GM12874 (cell line): ENCODE data around the gene CDIP1.
A peak's percentile ranks its signal among the peaks of the same experiment; 100 is the strongest.

Experiments used
- TF ChIP-seq, protein P1 (sequence below): IDR thresholded peaks from 2 replicates; pipeline ENCODE4 v1.5.1; 2011; ENCODE audit warnings: low read depth, mild to moderate bottlenecking, control low read depth, low read length, moderate library complexity; ENCODE audit not compliant: insufficient read depth

CDIP1 gene

DNA sequence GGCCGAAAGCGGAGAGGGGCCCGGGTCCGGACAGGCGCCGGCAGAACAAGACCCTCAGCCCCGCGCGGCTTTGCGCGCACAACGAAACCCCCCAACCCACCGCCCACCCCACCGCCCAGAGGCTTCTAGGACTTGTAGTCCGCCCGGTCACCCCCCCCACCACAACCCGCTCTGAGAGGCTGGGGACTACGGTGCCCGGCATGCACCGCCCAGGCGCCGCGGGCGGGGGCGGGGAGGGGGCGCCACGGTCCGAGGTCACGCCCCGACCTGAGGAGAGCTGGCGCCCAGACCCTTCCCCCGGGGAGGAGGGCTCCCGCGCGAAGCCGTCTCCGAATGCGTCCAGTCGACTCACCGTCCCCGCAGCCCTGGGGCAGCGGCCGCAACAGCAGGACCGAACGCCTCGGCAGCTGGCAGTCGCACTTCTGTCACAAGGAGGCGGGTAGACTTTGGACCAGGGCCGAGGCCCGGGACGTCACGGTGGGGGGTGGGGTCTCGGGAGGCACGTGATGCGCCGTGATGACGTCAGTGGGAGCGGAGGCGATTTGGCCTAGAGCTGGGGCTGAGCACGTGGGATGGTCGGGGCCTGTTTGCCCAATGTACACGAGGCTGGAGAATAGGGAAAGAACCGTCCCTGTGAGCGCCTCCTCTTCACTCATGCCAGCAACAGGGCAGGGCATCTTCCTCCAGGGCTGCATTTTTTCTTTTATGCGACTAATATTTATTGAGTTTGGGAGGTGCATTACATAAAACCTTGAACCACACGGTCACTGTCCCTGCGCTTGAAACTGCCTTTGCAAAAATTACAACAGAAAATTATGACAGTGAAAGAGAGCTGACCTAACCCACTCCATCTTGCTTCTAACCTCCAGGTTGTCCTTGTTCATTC lies at the start of gene CDIP1:
Gene CDIP1, minus strand, starts transcription at position 424 of the 886 bp plus-strand sequence. CDS start 24,643 bp downstream, outside the sequence.
- TF ChIP-seq, protein P1, sequence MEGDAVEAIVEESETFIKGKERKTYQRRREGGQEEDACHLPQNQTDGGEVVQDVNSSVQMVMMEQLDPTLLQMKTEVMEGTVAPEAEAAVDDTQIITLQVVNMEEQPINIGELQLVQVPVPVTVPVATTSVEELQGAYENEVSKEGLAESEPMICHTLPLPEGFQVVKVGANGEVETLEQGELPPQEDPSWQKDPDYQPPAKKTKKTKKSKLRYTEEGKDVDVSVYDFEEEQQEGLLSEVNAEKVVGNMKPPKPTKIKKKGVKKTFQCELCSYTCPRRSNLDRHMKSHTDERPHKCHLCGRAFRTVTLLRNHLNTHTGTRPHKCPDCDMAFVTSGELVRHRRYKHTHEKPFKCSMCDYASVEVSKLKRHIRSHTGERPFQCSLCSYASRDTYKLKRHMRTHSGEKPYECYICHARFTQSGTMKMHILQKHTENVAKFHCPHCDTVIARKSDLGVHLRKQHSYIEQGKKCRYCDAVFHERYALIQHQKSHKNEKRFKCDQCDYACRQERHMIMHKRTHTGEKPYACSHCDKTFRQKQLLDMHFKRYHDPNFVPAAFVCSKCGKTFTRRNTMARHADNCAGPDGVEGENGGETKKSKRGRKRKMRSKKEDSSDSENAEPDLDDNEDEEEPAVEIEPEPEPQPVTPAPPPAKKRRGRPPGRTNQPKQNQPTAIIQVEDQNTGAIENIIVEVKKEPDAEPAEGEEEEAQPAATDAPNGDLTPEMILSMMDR: no peak

DNA sequence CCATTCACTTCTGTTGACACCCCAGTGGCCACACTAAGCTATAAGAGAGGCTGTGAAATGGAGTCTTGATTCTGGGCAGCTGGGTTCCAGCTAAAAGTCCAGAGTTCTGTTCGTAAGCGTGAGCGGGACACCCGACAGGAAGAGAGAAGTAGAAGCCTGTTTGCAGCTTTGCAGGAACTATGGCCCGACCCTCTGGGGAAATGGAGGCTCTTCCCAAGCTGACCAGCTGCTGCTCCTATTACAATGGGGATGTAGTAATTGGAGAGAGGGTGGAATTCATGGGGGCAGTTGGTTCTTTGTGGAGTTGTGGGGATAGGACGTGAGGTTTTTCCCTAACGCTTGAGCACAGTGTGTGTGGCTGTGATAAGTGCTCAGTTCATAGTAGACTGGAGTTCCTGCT lies 47.7 kb upstream of the CDIP1 start:
- TF ChIP-seq, protein P1: no peak

DNA sequence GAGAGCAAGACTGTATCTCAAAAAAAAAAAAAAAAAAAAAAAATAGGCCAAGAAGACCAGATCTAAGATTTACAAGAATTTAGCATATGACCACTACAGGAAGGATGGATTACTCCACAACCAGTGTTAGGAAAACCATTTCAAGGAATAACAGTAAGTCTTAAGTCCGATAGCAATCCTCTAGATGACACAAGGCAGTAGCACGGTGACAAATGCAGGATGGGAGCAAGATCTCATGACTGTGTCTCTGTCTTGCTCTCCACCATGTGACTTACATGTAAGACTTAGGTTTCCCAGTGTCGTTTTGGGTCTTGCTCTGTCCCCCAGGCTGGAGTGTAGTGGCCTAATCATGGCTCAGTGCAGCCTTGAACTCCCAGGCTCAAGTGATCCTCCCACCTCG lies 45.3 kb upstream of the CDIP1 start:
- TF ChIP-seq, protein P1: no peak

DNA sequence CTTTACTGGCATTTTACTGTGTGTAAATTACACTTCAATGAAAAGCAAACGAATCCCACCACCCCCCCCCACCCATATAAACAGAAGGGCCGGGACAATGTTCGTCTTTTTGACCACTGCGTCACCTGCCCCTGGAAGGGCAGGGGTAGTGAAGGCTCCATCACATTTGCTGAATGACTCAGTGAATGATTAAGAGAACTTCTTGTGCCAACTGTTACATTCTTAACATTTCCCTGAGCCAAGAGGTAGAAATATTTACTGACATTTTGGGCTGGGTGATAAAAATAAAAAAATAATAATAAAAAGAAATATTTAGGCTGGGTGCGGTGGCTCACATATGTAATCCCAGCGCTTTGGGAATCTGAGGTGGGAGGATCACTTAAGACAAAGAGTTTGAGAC lies 41.7 kb upstream of the CDIP1 start:
- TF ChIP-seq, protein P1: no peak

DNA sequence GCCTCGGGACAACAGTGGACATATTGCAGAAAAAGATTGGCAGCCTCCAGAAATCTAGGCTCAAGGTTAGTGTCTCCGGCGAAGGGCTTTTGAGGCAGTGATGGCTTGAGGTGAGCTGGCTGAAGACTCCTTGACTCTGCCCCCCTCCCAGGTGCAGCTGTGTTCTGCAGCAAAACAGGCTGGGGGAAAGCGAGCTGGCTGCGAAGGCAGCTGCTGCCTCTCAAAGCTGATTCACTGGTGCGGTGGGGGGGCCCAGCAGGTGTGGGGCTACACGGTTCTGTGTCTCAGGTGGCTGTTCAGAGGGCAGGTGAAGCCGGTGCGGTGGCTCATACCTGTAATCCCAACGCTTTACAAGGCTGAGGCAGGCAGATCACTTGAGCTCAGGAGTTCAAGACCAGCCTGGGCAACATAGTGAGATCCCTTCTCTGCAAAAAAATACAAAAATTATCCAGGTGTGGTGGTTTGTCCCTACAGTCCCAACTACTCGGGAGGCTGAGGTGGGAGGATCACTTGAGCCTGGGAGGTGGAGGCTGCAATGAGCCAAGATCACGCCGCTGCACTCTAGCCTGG lies 40.5 kb upstream of the CDIP1 start:
- TF ChIP-seq, protein P1: no peak

DNA sequence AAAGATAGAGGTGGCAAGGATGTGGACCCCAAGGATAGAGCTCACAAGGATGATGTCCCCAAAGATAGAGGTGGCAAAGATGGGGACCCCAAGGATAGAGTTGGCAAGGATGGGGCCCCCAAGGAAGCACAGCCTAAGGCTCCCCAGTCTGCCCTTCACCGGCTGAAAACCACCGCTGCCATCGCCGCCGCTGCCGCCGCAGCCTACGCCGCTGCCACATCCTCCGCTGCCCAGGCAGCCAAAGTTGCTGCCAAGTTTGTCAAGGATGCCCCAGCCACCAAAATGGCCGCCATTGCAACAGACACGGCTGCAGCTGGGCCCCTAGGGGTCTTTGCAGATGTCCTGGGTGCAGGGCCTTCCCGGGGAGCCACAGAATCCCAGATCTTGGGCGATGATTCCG lies 37.4 kb upstream of the CDIP1 start:
- TF ChIP-seq, protein P1: no peak

DNA sequence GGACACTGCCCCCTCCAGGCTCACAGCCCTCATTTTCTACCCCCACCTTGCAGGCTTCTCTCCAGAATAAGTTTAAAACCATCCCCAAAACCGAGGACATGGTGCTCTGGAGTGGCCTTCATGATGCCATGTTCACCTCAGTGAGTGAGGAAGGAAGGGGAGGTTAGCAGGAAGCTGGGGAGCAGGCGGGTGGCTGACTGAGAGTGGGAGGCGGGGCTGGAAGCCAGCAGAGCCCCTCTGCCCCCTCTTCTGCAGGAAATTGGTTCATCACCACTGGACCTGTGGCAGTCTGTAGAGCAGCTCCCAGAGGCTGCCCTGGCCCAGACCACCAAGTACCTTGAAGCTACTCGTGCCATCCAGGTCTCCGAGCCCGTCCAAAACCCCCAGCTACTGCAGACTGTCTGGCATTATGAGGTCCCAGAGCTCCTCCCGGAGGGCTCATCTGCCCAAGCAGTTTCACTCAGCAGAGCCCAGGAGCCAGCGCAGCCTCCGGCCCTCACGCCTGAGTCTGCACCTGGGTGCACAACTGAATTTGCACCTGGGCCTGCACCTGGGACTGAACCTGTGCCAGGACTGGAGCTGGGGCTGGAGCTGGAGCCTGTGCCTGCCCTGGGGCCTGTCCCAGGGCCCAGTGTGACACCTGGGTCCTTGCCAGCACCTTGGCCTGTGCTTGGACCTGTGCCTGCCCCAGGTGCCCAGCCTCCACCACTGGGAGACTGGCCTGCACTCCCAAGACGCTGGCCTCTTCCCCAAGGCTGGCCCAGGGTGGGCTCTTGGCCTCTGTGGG lies 36.5 kb upstream of the CDIP1 start:
- TF ChIP-seq, protein P1: 0 out of 2 replicates have a peak, but pooled peaks have one; percentile 7
